ENCODE results near the gene PLEKHA5. TPM values are rescaled to one million over a fixed set of nuclear protein-coding genes. Genes with fewer than 3 reads are reported as not detected.
A peak's percentile ranks its signal among the peaks of the same experiment; 100 is the strongest.

PLEKHA5 gene
- polyA plus RNA-seq, 6 donors from 2014 or later: not detected

DNA sequence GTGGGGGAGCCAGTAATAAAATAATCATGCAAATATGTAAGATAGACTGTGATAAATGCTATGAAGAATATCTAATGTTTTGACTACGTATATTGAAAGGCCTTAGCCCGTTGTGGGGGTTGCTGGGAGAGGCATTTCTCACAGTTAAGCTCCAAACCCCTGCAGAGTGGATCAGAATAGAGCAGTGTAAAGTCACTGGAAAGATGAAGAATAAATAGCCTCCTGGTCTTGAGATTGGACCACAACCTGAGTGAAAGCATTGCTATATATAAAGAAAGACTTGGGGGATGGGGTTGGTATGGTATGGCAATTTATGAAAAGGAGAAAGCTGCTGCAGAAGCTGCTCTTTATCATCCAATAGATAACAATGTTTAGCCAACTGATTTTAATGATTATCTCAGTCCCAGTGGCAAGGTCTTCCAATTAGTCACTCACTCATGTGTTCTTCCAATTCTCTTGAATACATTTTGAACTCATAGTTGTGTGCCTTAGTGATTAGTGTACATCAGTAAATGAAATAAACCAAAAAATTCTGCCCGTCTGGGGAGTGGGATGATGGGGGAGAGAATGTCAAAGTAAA is 10.2 kb downstream of the PLEKHA5 start:
- Mint-ChIP-seq H3K4me3 (no peak overlapping the region), H3K9me3 (no peaks in the 10 kb centered on the region), H3K36me3 (no peaks in the 10 kb centered on the region), H3K27ac (no peak overlapping the region), H3K4me1 (no peaks in the 10 kb centered on the region), H3K27me3 (peaks cover 0 to 6% (median 0%) of the 10 kb centered on the region in 3 donors)
- ATAC-seq (ENCODE audit: low read depth in 2 of 2) (no peak), DNase-seq (no peak)

DNA sequence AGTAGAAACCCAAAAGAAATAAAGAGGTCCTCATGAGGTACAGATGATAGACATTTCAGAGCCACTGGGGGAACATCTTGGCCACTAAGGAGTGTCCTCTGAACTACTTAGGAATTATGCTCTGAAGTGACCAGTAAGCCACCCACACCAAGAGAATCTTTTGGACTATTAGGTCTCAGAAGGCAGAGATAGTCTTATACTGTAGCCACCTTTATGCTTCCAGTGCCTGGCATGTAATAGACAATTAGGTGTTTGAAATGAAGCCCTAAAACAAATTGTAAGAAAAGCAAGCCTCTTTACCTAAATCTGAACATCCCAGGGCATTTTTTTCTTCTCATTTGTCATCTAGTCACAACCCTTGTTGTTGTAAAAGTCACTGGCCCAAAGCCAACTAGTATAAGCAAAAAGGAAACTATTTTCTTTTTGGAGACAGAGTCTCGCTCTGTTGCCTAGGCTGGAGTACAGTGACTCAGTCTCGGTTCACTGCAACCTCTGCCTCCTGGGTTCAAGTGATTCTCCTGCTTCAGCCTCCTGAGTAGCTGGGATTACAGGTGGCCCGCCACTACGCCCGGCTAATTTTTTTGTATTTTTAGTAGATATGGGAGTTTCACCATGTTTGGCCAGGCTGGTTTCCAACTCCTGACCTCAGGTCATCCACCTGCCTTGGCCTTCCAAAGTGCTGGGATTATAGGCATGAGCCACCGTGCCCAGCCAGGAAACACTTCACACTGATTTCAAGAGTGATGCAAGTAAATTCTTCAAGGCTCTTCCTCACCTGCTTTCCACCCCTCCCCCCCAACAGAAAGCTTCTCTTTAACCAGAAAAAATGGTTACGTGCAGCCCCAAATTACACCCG is 11.1 kb downstream of the PLEKHA5 start:
- Mint-ChIP-seq H3K27ac (no peak overlapping the region), H3K4me3 (no peak overlapping the region), H3K9me3 (no peaks in the 10 kb centered on the region), H3K36me3 (no peaks in the 10 kb centered on the region), H3K27me3 (no peaks in the 10 kb centered on the region), H3K4me1 (no peaks in the 10 kb centered on the region)
- no peak for DNase-seq
- no peak for ATAC-seq (ENCODE audit: low read depth in 2 of 2)

DNA sequence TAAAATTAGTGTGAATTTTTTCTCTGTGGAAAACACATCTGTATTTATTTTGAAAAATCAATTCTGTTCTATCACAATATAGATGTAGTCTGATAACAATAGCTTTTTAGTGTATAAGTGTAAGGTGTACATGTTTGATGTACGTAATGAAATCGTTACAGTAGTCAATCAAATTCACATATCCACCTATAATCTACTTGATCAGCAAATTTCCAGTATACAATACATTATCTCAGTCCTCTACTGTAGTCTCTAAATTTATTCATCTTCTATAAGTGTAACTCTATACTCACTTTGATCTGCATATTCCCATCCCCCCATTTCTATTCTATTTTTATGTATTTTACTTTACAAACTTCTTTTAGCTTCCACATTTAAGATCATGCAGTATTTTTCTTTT is 13.0 kb downstream of the PLEKHA5 start:
- DNase-seq (no peak), ATAC-seq (ENCODE audit: low read depth in 2 of 2) (no peak)
- H3K9me3 Mint-ChIP-seq: no peaks in the 10 kb centered on the region
- no peaks in the 10 kb centered on the region for H3K4me1 Mint-ChIP-seq
- no peaks in the 10 kb centered on the region for H3K27me3 Mint-ChIP-seq
- H3K36me3 Mint-ChIP-seq: no peaks in the 10 kb centered on the region
- no peak overlapping the region for H3K4me3 Mint-ChIP-seq
- no peak overlapping the region for H3K27ac Mint-ChIP-seq

DNA sequence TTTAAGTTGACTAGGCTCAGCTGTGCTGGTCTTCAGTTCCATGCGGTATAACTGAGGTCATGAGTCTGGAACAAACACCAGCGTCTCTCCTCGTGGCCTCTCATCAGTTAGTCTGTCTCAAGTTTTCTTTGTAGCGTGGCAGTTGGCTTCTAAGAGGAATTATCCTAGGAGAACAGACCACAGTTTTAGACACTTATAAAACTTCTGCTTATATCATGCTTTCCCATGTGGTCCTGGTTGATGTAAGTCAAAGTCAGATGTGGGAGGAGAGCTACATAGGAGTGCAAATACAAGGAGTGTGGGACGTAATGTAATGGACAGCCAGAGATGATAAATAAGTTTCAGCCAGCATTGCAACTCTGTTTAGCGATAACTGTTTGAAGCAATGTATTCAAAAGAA is 14.8 kb downstream of the PLEKHA5 start:
- ATAC-seq (ENCODE audit: low read depth in 2 of 2) (no peak), DNase-seq (no peak)
- H3K4me3 Mint-ChIP-seq: no peak overlapping the region
- no peaks in the 10 kb centered on the region for H3K4me1 Mint-ChIP-seq
- no peaks in the 10 kb centered on the region for H3K9me3 Mint-ChIP-seq
- H3K36me3 Mint-ChIP-seq: no peaks in the 10 kb centered on the region
- peak overlapping the region in 1 of 6 donors; percentile 6 for H3K27ac Mint-ChIP-seq
- no peaks in the 10 kb centered on the region for H3K27me3 Mint-ChIP-seq

DNA sequence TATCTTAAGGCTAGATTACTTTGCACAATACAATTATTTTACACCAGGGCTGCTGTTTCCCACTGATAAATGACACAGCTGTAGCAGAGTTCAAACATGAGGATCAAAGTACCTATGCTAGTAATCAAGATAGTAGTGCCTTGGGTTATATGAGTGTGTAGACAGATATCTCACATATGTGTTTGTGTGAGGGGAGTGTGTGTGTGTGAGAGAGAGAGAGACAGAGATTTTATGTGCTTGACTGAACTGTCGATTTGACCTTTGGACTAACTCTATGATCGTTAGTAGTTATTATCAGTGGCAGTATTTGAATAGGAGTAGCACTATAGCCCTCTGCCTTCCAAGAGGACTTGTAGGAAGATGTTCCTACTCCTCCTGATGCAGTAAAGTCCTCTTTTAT is 15.5 kb downstream of the PLEKHA5 start:
- Mint-ChIP-seq H3K36me3 (no peaks in the 10 kb centered on the region), H3K27me3 (no peaks in the 10 kb centered on the region), H3K9me3 (no peaks in the 10 kb centered on the region), H3K4me3 (no peak overlapping the region), H3K27ac (no peak overlapping the region), H3K4me1 (no peaks in the 10 kb centered on the region)
- no peak for ATAC-seq (ENCODE audit: low read depth in 2 of 2)
- no peak for DNase-seq

DNA sequence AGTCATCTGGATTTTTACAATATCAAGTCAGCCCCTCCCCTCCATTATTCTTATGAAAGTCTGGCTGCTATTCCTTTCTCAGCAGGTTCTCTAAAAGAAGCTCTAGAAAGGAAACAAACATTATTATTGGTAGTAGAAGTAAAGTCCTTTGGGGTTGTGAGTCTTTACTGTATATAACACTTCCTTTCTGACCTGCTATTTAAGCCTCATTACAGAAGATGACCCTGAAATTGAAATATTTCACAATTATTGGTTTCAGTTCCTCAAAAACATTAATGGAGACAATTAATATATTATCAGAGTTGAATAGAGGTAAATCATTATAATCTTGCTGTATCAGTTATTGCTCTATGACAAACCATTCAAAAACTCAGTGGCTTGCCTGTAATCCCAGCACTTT is 19.3 kb downstream of the PLEKHA5 start:
- no peaks in the 10 kb centered on the region for H3K4me1 Mint-ChIP-seq

DNA sequence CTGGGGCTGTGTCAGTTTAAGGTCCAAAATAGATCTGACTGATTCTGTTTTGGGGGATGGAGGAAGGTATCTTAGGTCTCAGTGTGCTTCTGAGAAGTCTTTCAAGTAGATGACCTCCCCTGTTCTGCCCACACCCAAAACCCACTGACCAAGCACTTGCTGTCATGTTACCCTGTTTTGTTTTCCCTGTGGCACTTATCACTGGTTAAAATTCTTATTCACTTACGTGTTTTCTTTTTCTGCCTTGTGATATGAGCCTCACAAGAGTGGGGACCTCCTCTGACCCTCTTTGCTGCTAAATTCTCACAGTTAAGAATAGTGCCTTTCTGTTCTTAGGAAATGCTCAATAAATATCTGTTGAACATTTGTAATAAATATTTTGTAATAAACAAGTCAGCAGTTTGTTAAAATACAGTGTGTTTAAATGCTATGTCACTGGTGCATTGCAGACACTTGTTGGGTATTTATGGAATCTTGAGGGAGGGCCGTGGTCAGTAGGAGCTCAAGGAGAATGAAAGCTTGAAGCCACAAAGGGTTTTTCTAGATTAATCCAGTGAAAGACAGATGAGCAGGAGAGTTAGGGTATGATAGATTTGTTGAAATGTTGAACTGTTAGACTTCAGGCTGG is 20.9 kb downstream of the PLEKHA5 start:
- no peak overlapping the region for H3K4me3 Mint-ChIP-seq
- H3K9me3 Mint-ChIP-seq: no peaks in the 10 kb centered on the region
- ATAC-seq (ENCODE audit: low read depth in 2 of 2): no peak
- H3K36me3 Mint-ChIP-seq: no peaks in the 10 kb centered on the region
- no peak for DNase-seq
- H3K27me3 Mint-ChIP-seq: no peaks in the 10 kb centered on the region
- H3K27ac Mint-ChIP-seq: peak overlapping the region in 1 of 6 donors; percentile 74
- no peaks in the 10 kb centered on the region for H3K4me1 Mint-ChIP-seq

More for the DNA sequence above, 19.3 kb downstream of the PLEKHA5 start:
- ATAC-seq (ENCODE audit: low read depth in 2 of 2) (no peak), DNase-seq (no peak)
- H3K36me3 Mint-ChIP-seq: no peaks in the 10 kb centered on the region
- H3K27me3 Mint-ChIP-seq: no peaks in the 10 kb centered on the region
- H3K27ac Mint-ChIP-seq: no peak overlapping the region
- no peak overlapping the region for H3K4me3 Mint-ChIP-seq
- no peaks in the 10 kb centered on the region for H3K9me3 Mint-ChIP-seq

DNA sequence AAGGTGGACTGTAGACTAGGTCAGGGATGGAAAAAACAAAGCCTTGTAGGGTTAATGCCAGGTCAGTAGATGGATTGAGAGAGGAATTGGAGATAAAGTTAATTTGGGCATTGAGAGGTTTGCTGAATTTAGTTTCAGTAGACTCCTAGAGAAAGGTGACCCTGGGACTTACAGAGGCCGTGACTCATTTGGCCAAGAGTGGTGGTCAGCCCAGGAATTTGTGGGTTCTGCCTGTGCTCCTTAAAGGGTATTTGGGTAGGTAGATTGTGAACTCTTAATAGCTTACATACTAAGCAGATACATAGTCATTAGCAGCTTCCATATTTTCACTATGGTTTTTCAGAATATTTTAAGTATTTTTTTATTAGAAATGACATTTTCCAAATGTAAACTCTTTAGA is 21.8 kb downstream of the PLEKHA5 start:
- DNase-seq (no peak), ATAC-seq (ENCODE audit: low read depth in 2 of 2) (no peak)
- Mint-ChIP-seq H3K36me3 (no peaks in the 10 kb centered on the region), H3K4me1 (no peaks in the 10 kb centered on the region), H3K9me3 (no peaks in the 10 kb centered on the region), H3K27me3 (no peaks in the 10 kb centered on the region), H3K27ac (no peak overlapping the region), H3K4me3 (no peak overlapping the region)

DNA sequence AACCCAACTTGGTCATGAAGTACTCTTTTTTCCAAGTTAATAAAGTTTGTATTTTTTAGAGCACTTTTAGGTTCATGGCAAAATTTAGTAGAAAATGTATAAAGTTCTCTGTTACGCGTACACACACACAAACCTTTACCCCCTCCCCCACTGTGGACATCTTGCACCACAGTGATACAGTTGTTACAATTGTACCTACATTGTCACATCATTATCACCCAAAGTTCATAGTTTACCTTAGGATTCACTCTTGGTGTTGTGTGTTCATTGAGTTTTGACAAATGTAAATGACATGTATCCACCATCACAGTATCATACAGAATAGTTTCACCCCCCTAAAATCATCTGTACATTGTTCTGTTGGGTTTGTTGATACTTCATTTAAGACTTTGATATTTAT is 23.9 kb downstream of the PLEKHA5 start:
- Mint-ChIP-seq H3K27ac (no peak overlapping the region), H3K27me3 (no peaks in the 10 kb centered on the region)
- ATAC-seq (ENCODE audit: low read depth in 2 of 2): no peak

DNA sequence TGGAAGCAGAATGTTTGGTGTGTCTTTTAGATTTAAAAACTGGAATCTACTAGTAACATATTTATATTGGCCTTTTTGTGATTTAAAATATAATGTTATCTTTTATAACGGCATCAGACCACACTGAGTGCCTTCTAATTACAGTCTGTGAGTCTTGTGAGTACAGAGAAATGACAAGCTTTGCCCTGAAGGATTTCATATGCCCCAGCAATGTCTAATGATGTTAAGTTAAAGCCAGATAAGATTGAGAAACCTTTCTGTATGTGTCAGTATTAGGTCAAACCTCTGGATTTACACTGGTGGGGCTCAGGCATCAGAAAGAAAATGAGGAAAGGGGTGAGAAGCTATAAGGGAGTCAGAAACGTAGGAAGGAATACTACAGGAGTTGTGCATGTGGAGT is 25.2 kb downstream of the PLEKHA5 start:
- ATAC-seq (ENCODE audit: low read depth in 2 of 2) (no peak), DNase-seq (no peak)
- H3K27me3 Mint-ChIP-seq: no peaks in the 10 kb centered on the region
- H3K9me3 Mint-ChIP-seq: no peaks in the 10 kb centered on the region
- no peaks in the 10 kb centered on the region for H3K36me3 Mint-ChIP-seq
- no peak overlapping the region for H3K4me3 Mint-ChIP-seq
- no peaks in the 10 kb centered on the region for H3K4me1 Mint-ChIP-seq
- no peak overlapping the region for H3K27ac Mint-ChIP-seq

More for the DNA sequence above, 23.9 kb downstream of the PLEKHA5 start:
- DNase-seq: no peak
- Mint-ChIP-seq H3K36me3 (no peaks in the 10 kb centered on the region), H3K9me3 (no peaks in the 10 kb centered on the region), H3K4me3 (no peak overlapping the region), H3K4me1 (no peaks in the 10 kb centered on the region)

DNA sequence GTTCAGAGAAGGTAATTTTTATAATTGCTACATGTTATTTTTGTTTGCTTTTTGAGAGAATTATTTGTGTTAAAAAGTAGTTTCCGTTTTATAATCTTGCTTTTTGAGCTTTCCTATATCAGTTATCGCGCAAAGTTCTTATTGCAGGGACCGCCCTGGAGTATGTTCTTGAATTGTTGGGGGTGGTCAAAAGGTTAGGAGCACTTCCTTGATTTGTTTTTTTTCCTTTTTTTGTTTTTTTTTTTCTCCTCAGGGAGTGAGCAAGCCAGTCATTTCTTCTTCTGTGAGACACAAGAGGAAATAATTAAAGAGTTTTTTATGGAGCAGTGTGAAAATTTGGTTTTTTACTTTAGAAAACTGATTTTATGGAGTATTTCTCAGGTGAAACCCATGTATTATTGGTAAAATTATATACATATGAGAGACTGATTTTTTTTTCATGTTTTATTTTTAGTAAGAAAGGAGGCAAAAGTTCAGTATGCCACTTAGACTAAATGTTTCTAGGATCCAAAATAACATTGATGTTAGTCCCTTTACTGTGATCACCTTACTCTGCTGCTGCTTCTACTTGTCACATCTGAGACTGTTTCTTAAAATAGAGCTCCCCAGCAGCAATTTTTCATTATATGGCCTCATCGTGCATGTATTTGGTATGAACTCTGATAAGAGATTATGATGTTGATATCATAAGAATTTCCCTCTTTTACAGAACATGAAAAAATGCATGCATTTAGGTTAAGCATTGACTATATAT is 26.6 kb downstream of the PLEKHA5 start:
- Mint-ChIP-seq H3K36me3 (no peaks in the 10 kb centered on the region), H3K4me1 (no peaks in the 10 kb centered on the region), H3K4me3 (no peak overlapping the region), H3K27ac (peak overlapping the region in 1 of 6 donors; percentile 63), H3K27me3 (no peaks in the 10 kb centered on the region), H3K9me3 (no peaks in the 10 kb centered on the region)
- DNase-seq (no peak), ATAC-seq (ENCODE audit: low read depth in 2 of 2) (no peak)

DNA sequence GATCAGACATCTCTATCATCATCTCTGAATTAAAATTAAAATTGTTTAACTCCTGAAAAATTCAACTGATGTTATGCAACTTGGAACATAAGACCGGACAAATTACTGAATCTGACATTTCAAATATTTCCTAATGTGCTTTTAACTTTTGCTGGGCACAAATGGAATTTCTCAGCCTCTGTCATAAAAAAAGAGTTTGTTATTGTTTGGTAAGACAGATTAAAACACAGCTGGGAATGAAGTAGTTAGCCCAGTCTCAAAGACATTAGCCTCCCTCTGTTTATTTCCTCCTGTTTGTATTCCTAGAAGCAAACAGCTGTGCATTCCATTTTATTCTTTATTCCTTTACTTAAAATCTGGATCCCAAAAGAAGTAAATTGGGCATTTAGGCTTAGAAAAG is 29.4 kb downstream of the PLEKHA5 start:
- Mint-ChIP-seq H3K27ac (no peak overlapping the region), H3K36me3 (no peaks in the 10 kb centered on the region), H3K9me3 (no peaks in the 10 kb centered on the region), H3K4me3 (no peak overlapping the region), H3K4me1 (no peaks in the 10 kb centered on the region), H3K27me3 (no peaks in the 10 kb centered on the region)
- no peak for ATAC-seq (ENCODE audit: low read depth in 2 of 2)
- no peak for DNase-seq

DNA sequence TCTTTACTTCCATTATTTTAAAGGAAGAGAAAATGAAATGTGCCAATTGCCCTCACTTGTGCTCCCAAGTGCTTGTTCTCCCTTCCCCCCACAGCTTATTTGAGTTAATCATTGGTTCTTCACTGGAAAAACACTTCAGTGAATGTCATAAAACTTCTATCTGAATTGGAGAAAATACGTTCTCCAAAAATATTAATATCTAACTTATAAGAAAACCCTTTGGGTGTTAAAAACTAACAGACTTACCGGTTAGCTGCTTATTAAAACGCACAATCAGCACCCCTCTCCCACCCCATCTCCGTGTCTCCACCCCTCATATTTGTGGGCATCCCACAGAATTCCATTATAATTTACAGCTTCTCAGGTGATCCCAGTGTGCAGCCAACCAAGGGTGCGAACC is 31.7 kb downstream of the PLEKHA5 start:
- ATAC-seq (ENCODE audit: low read depth in 2 of 2) (no peak), DNase-seq (no peak)
- Mint-ChIP-seq H3K4me3 (no peak overlapping the region), H3K4me1 (no peaks in the 10 kb centered on the region), H3K9me3 (no peaks in the 10 kb centered on the region), H3K27ac (no peak overlapping the region), H3K27me3 (no peaks in the 10 kb centered on the region), H3K36me3 (no peaks in the 10 kb centered on the region)

DNA sequence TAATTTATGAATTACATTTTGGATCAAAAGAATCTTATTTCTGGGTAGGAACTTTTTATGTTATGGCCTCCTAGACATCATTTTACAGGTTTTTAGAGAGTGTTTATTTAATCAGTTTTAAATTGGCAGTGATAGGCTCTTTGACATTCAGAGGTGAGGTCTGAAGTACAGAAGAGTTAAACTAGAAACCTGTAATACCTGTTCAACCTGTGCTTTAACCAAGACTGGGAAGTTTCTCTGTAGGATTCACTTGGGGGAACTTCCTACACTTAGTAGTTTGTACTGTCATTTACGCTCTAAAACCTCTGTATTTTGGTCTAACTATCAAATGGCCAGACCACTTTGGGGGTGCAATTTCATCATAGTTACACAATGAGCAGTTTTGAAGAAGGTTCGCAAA is 35.9 kb downstream of the PLEKHA5 start:
- no peaks in the 10 kb centered on the region for H3K27me3 Mint-ChIP-seq
- ATAC-seq (ENCODE audit: low read depth in 2 of 2) (no peak), DNase-seq (no peak)
- H3K9me3 Mint-ChIP-seq: no peaks in the 10 kb centered on the region
- no peaks in the 10 kb centered on the region for H3K36me3 Mint-ChIP-seq
- H3K4me1 Mint-ChIP-seq: no peaks in the 10 kb centered on the region
- H3K27ac Mint-ChIP-seq: no peak overlapping the region
- H3K4me3 Mint-ChIP-seq: no peak overlapping the region

All from naive B cell (primary cell).